ENCODE data around the gene CILP.

DNA sequence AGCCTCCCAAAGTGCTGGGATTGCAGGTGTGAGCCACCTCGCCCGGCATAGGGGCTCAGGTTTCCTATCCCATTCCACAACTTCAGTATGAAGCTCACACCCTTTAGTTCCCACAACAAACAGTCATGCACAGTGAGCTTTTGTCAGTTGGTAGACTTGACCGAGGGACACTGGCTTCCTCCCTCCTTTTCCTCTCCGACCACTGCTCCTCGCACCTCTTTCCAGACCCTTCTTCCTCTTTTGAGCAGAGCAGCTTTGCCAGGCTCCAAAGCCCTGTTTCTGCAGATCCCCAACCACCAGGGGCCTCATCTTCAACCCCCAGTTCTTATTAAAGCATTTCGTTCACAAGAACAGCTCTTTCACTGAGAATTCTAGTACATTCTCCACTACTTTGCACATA, 12.7 kb upstream of the CILP start:
- no peak for TF ChIP-seq EZH2phosphoT487 (IDR thresholded peaks at IDR 0.05; ENCODE audit: low read depth)
- TF ChIP-seq, protein P1, sequence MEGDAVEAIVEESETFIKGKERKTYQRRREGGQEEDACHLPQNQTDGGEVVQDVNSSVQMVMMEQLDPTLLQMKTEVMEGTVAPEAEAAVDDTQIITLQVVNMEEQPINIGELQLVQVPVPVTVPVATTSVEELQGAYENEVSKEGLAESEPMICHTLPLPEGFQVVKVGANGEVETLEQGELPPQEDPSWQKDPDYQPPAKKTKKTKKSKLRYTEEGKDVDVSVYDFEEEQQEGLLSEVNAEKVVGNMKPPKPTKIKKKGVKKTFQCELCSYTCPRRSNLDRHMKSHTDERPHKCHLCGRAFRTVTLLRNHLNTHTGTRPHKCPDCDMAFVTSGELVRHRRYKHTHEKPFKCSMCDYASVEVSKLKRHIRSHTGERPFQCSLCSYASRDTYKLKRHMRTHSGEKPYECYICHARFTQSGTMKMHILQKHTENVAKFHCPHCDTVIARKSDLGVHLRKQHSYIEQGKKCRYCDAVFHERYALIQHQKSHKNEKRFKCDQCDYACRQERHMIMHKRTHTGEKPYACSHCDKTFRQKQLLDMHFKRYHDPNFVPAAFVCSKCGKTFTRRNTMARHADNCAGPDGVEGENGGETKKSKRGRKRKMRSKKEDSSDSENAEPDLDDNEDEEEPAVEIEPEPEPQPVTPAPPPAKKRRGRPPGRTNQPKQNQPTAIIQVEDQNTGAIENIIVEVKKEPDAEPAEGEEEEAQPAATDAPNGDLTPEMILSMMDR (IDR thresholded peaks at IDR 0.05; ENCODE audit: low read depth, low read length) = no peak

Data from OCI-LY3 (cell line).